HTERT RPE-1 (cell line): Measurements from ENCODE around the gene TENM4.

Source experiments
- in situ Hi-C: fragments of 300-500 bp; cut with MboI; formaldehyde crosslinking; loops from 4 replicates; pipeline ENCODE4 v1.14.3; 2020; ENCODE audit warnings: low sequenced_read_pairs

The TENM4 gene

DNA sequence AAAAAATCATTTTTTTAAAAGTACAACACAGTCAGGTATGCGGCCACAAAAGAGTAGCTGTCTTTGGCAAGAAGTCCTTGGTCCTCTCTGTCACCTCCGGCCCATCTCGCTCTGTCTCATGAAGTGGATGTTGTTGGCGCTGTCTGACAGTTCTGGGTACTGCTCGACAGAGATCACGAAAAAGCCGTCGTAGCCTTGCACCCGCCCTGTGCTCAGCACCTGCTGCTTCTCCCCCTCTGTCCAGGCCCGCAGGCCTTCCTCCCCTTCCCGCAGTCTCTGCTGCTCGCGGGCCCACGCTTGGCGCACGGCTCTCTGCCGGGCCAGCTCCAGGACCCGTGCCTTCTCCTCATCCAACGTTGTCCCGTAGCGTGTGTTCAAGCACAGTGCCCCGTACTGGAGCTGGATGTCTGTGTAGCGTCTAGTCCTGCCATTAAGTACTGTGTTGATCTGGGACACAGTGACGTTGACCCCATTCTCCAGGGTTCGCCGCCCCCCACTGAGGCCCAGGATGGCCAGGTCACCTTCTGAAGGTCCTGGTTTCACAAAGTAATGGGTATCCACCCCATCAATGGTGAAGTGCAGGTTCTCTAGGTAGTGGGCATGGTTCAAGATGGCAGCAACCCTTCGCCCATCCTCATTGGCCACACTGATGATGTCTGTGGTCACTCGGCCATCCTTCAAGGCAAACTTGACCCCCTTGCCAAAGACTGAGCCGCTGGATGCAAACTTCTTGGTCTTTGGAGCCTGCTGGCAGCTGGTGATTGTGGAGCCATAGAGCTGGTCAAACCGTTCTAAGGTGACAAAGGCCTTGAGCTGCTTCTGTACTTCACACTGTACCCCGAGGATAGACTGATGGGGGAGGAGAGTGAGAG, 782.6 kb downstream of the TENM4 start:
- in situ Hi-C loops = no loop called here

GRCh38 chr11:78657441-78657840, 783.4 kb downstream of the TENM4 start:
- in situ Hi-C loops = no loop called here

GRCh38 chr11:78656984-78657383, 783.8 kb downstream of the TENM4 start:
- in situ Hi-C loops = no loop called here

DNA sequence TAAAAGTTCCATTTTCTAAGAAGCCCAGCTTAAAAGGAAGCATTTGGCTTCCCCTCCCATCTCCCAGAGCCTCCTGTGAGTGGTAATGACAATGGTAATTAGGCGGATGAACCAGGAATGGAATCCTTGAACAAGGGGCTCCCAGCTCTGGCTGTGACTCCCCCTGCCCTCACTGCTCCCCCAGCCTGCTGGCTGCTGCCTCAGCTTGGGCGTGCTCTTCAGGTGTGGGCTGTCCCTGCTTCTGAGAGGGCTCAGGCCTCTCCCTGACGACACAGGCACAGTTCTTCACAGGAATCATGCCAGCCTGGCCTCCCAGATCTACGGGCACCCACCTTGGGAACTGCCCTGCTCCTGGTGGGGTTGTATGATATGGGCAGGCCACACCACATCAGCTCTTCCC, 784.5 kb downstream of the TENM4 start:
- in situ Hi-C loops = no loop called here

- in situ Hi-C loops = no loop called here
Observed at GRCh38 chr11:78655561-78655960, 785.3 kb downstream of the TENM4 start.

- in situ Hi-C loops = no loop called here
Observed at GRCh38 chr11:78654866-78655265, 786.0 kb downstream of the TENM4 start.

GRCh38 chr11:78654071-78654470, 786.8 kb downstream of the TENM4 start:
- in situ Hi-C loops = no loop called here

GRCh38 chr11:78653294-78653909, 787.4 kb downstream of the TENM4 start:
- in situ Hi-C loops = no loop called here

- in situ Hi-C loops = no loop called here
Observed at GRCh38 chr11:78652843-78653239, 788.0 kb downstream of the TENM4 start.

DNA sequence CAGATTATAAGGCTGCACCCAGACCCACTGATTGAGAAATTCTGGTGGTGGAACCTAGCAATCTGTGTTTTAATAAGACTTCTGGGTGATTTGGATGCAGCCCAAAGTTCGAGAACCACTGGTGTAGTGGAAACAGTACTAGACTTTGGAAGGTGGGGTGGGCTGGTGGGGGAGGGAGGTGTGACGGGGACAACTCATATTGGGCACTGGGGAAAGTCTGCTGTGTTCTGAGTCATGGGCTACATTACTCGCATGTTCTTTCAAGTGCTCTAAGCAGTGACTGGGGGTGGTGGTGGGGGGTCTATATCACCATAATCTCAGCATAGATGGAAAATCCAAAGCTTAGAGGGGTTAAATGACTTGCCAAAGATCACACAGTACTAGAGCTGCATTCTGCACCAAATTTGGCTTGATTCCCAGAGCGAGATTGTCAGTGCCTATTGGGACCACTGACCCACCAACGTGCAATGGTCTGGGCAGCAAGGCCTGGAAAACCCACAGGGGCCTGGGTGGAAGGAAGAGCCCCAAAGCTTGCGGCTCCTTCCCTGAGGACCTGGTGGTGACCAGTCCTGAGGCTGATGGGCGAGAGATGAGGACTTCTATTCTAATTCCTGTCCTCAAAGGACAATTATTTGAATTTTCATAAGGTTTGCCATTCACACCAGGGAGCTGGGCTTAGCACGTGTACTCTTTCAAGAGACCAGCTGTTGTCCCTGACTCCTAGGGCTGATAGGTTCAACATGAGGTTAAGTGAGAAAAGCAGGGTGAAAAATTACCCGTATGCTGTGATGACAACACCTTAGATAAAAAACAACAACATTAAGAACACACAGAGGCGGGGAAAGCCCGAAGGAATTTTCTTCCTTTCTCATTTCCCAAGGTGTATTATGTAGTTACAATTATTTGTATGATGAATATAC, 788.6 kb downstream of the TENM4 start:
- in situ Hi-C loops = no loop called here

GRCh38 chr11:78651136-78651775, 789.6 kb downstream of the TENM4 start:
- in situ Hi-C loops = no loop called here

GRCh38 chr11:78649361-78650215, 791.2 kb downstream of the TENM4 start:
- in situ Hi-C loops = no loop called here

DNA sequence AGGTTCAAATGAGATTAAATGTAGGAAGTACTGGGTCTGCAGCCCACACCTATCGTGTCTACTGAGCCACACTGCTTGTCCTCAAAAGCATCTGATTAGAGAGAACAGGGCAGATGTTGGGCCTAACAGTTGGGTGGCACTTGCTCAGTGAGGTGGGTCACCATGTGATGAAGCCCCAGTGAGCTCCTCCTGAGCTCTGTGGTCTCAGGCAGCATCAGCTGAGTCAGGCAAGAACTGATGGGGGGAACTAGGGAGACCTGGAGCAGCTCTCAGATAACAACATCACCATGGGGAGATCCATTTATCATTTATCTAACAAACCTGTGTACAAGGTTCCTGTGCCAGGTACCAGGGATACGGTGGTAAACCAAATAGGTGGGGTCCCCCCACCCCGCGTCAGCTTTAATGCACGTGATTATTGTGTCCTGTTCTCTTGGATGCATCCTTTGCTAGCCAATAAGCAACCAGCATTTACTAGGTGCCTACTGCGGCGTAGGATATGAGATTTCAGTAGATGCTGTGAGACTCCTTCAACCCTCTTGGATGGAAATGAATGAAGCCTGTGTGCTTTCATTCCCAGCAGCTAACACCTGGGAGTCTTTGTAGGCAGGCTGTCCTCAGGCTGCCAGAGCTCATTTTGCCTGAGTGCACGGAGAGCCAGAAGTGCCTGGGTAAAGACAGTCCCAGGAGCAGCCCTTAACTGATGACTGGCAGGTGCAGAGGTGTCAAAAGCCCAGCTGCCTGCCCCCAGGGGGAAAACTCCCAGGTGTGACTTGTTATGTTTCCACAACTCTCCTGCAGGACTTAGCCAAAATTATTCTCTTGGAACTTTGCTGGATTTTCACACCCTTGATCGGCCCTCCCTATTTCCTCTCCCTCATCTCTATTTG, 792.6 kb downstream of the TENM4 start:
- in situ Hi-C loops = no loop called here

DNA sequence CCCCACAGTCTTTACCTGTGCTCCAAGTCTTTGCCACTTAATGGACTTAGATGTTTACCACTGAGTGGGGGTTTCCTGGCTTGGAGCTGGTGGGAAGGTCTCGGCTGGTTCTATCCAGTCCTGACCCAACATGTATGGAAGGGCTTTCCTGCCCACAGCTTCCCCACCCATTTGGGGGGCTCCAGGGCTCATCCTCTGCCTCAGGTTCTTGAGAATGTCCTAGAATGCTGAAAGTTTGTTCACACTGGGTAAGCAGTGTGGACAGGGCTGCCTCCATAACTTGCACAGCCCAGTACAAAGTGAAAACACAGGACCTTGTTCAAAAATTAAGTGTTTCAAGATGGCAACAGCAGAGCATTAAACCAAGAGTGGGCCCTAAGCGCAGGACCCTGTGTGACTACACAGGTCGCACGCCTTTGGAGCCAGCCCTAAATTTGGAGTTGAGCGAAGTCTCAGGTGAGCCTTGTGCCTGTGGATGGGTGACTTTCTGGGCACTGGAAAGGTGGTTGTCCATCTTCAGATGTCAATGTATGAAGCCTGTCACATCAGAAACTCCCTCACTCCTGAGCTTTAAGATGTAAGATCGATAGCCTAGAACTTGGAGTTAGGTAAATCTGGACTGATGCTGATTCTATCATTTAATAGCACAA, 793.4 kb downstream of the TENM4 start:
- in situ Hi-C loops = no loop called here

DNA sequence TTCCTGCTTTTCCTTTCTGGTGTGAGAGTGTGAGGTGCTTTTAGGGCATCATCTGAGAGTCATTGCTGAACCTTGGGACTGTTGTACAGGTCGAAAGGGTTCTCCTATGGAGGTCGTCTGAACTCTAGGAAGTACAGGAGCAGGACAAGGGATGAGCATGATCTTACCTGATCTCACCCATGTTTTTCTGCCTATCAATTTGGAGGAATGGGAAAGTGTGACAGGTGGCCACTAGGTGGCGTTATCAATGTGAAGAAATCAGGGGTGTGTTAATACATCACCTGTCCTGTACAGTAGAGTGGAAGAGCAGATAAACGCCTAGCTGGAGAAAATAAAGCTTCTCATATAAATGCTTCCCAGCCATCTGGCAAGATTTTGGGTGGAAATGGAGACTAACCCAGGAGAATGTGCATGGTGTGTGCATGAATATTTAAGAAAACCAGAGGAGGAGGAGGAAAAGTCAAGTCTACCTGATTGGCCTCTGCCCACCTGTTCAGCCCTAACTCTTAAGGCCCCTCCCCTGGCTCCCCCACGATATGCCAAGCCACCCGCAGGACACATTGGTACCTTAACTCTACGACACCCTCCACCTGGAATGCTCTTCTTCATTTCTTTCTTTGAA, 794.2 kb downstream of the TENM4 start:
- in situ Hi-C loops = no loop called here

GRCh38 chr11:78645226-78646202, 795.3 kb downstream of the TENM4 start:
- in situ Hi-C loops = no loop called here

DNA sequence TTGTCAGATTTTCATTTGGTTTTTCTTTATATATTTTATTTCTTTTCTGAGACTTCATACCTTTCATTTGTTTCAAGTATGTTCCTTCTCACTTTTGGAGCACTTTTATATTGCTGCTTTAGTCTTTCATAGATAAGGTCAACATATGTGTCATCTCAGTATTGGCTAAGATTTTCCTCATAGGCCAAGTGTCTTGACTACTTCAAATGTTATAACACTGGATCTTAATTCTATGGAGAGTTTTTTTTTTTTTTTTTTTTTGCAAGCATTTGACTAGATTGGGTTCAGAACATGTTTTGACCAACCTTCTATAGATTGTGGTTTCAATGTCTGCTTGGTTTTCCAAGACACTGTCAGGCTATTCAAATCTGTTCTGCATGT, 797.2 kb downstream of the TENM4 start:
- in situ Hi-C loops = no loop called here
